Neural progenitor cell (in vitro differentiated cells): ENCODE measurements around the gene PTPRN2. TPM values are rescaled to one million over a fixed set of nuclear protein-coding genes. Genes with fewer than 3 reads are reported as not detected.
A peak's percentile ranks its signal among the peaks of the same experiment; 100 is the strongest.

ENCODE experiments used
- DNase-seq: peaks from one replicate; pipeline ENCODE4 v3.0.0-alpha.2; 2016; ENCODE audit warnings: low spot score
- H2AFZ ChIP-seq: fragments of 200-600 bp; sonication (generic); replicated peaks from 2 replicates; pipeline ENCODE4 v1.6.1; 2016; ENCODE audit warnings: antibody characterized with exemption
- H3F3A ChIP-seq: fragments of 200-600 bp; sonication (generic); 2 replicates; pipeline ENCODE4 v1.6.1; 2016; ENCODE audit warnings: antibody characterized with exemption, low read depth
- H3K27ac ChIP-seq: fragments of 200-600 bp; sonication (generic); 2 replicates; pipeline ENCODE4 v1.5.1; 2016; ENCODE audit warnings: mild to moderate bottlenecking
- H3K27me3 ChIP-seq: fragments of 200-600 bp; sonication (generic); 2 replicates; pipeline ENCODE4 v1.6.1; 2016; ENCODE audit warnings: mild to moderate bottlenecking, moderate library complexity
- H3K36me3 ChIP-seq: fragments of 200-600 bp; sonication (generic); 2 replicates; pipeline ENCODE4 v1.5.1; 2016
- H3K4me1 ChIP-seq: fragments of 200-600 bp; sonication (generic); 2 replicates; pipeline ENCODE4 v1.6.1; 2016; ENCODE audit warnings: mixed run types
- H3K4me2 ChIP-seq: fragments of 200-600 bp; sonication (generic); 2 replicates; pipeline ENCODE4 v1.6.1; 2016
- H3K4me3 ChIP-seq: fragments of 200-600 bp; sonication (generic); 2 replicates; pipeline ENCODE4 v1.5.1; 2016
- H3K79me2 ChIP-seq: fragments of 200-600 bp; sonication (generic); 2 replicates; pipeline ENCODE4 v1.6.1; 2016; ENCODE audit warnings: low read depth
- H3K9ac ChIP-seq: fragments of 200-600 bp; sonication (generic); 2 replicates; pipeline ENCODE4 v1.6.1; 2016
- H3K9me3 ChIP-seq: fragments of 200-600 bp; sonication (generic); 2 replicates; pipeline ENCODE4 v1.5.1; 2016; ENCODE audit warnings: low read depth
- H4K20me1 ChIP-seq: fragments of 200-600 bp; sonication (generic); 2 replicates; pipeline ENCODE4 v1.6.1; 2016; ENCODE audit warnings: low read depth
- H3K27ac Mint-ChIP-seq: 3 replicates; pipeline ENCODE4 v1.8.0; 2021; ENCODE audit warnings: mixed read lengths
- H3K27me3 Mint-ChIP-seq: 2 replicates; pipeline ENCODE4 v1.8.0; 2022; ENCODE audit warnings: low read depth, mild to moderate bottlenecking, inconsistent platforms, moderate library complexity, mixed read lengths; ENCODE audit not compliant: insufficient read depth
- H3K36me3 Mint-ChIP-seq: 3 replicates; pipeline ENCODE4 v1.8.0; 2021; ENCODE audit warnings: mixed read lengths
- H3K4me1 Mint-ChIP-seq: 3 replicates; pipeline ENCODE4 v1.8.0; 2021; ENCODE audit warnings: mixed read lengths
- H3K4me3 Mint-ChIP-seq: 3 replicates; pipeline ENCODE4 v1.8.0; 2021; ENCODE audit warnings: mild to moderate bottlenecking, moderate library complexity, mixed read lengths
- H3K9me3 Mint-ChIP-seq: 3 replicates; pipeline ENCODE4 v1.8.0; 2020; ENCODE audit warnings: mixed read lengths
- EZH2 ChIP-seq: fragments of 200-600 bp; sonication (generic); IDR thresholded peaks from 2 replicates; pipeline ENCODE4 v1.6.1; 2017; ENCODE audit warnings: antibody characterized with exemption, mild to moderate bottlenecking, moderate library complexity
- EZH2phosphoT487 ChIP-seq: fragments of 200-600 bp; sonication (generic); IDR thresholded peaks from 2 replicates; pipeline ENCODE4 v1.6.1; 2017; ENCODE audit warnings: antibody characterized with exemption
- total RNA-seq: library from RNA; depleted of rRNA; stranded (reverse); fragments of >200 nt; gene quantifications from 2 replicates; pipeline ENCODE4 v1.2.3, GENCODE V29; 2015; ENCODE audit warnings: low replicate concordance
- TF ChIP-seq, protein P1 (sequence below): fragments of 200-600 bp; sonication (generic); IDR thresholded peaks from 2 replicates; pipeline ENCODE4 v1.5.1; 2017; ENCODE audit warnings: antibody characterized with exemption, mild to moderate bottlenecking

PTPRN2 gene
- total RNA-seq, 1 donor from 2014 or later, result 3.0 TPM

DNA sequence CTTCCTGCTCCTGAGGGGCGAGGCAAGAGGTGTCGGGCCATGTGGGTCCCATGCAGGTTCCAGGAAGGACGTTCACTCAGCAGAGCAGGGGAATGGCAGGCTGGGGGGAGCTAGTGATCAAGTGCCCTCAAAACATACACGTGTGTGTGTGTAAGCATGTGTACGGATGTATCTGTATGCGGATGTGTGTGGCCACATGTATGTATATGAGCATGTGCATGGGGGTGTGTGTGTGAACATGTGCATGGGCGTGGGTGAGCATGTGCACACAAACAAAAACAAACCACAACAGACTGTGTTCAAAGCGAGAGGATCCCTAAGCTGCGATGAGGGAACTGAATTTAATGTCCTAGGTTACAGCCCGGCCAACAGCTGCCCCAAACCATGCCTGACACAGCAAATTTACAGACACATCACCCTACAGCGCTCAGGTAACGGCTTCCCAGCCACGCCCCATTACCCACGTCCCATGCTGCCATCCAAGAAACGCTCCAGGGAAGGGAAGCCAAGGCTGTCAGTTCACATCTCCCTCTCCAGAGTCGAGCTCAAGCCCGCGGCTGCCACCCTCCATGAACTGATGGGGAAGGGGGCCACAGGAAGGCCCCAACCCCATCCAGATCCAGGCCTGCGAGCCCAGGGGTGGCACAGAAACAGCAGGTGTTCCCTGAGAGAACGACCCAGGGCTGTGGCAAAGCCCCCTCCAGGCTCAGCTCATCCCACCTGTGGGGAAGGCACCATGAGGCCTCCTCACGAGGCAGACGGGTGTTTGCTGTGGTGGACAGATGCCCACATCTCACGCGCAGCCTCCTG, 56.6 kb downstream of the PTPRN2 start:
- H3K9me3 Mint-ChIP-seq, result peaks cover 12% of the 10 kb centered on the region
- H3F3A ChIP-seq, result no peaks in the 10 kb centered on the region
- no peaks in the 10 kb centered on the region for H3K36me3 Mint-ChIP-seq
- TF ChIP-seq EZH2phosphoT487 (no peak), EZH2 (no peak)
- TF ChIP-seq, protein P1, sequence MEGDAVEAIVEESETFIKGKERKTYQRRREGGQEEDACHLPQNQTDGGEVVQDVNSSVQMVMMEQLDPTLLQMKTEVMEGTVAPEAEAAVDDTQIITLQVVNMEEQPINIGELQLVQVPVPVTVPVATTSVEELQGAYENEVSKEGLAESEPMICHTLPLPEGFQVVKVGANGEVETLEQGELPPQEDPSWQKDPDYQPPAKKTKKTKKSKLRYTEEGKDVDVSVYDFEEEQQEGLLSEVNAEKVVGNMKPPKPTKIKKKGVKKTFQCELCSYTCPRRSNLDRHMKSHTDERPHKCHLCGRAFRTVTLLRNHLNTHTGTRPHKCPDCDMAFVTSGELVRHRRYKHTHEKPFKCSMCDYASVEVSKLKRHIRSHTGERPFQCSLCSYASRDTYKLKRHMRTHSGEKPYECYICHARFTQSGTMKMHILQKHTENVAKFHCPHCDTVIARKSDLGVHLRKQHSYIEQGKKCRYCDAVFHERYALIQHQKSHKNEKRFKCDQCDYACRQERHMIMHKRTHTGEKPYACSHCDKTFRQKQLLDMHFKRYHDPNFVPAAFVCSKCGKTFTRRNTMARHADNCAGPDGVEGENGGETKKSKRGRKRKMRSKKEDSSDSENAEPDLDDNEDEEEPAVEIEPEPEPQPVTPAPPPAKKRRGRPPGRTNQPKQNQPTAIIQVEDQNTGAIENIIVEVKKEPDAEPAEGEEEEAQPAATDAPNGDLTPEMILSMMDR, result no peak
- H3K4me2 ChIP-seq, result no peak overlapping the region
- no peak overlapping the region for H3K4me3 ChIP-seq
- no peak overlapping the region for H3K27ac ChIP-seq
- H3K79me2 ChIP-seq, result no peaks in the 10 kb centered on the region
- no peaks in the 10 kb centered on the region for H3K4me1 ChIP-seq
- H3K27me3 Mint-ChIP-seq, result peaks cover 10% of the 10 kb centered on the region
- no peaks in the 10 kb centered on the region for H4K20me1 ChIP-seq
- H3K4me1 Mint-ChIP-seq, result peaks cover 2% of the 10 kb centered on the region
- no peak overlapping the region for H3K27ac Mint-ChIP-seq
- no peak overlapping the region for H2AFZ ChIP-seq
- DNase-seq, result no peak
- no peaks in the 10 kb centered on the region for H3K36me3 ChIP-seq
- H3K9ac ChIP-seq, result no peak overlapping the region
- no peaks in the 10 kb centered on the region for H3K9me3 ChIP-seq
- no peak overlapping the region for H3K4me3 Mint-ChIP-seq
- H3K27me3 ChIP-seq, result no peaks in the 10 kb centered on the region

DNA sequence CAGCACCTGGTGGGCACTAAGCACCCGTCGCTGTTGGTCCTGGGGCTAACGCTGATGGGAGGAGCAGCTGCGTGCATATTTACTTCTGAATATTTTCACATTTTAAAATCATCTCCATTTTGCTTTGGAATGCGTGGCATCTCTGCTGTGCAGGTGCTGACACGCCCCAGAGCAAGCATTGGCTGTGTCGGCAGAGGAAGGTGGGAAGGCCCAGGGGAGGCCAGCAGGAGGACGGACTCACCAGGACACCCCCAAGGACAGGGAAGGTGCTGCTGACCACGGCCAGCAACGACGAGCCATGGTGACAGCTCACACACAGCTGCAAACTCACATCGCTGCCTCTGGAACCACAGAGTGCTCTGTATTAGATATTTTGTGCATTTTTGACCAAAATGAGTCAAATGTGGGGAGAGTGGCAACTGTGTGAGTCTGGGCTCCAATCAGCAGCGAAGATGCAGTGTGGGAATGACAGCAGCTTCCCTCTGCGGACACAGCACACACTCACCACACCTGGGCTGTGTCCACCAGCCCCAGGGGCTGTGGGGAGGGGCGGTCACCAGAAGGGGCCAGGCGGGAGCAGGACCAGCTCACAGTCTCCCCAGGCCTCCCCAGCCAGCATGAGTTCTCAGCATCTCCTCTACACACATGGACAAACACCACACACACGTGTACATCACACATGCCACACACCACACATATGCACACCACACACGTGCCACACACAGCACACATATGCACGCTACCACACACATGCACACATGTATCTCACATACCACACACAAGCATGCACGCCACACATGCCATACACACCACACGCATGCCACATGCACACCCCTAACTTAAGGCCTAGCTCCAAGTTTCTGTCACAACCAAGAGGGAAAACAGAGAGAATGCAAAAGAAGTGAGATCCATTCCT, 58.2 kb downstream of the PTPRN2 start:
- H3K36me3 ChIP-seq, result no peaks in the 10 kb centered on the region
- no peaks in the 10 kb centered on the region for H3K4me1 ChIP-seq
- H2AFZ ChIP-seq, result no peak overlapping the region
- H3K79me2 ChIP-seq, result no peaks in the 10 kb centered on the region
- H3K4me2 ChIP-seq, result no peak overlapping the region
- no peaks in the 10 kb centered on the region for H3F3A ChIP-seq
- TF ChIP-seq EZH2phosphoT487 (no peak), EZH2 (no peak)
- TF ChIP-seq, protein P1, result no peak
- no peaks in the 10 kb centered on the region for H3K9me3 ChIP-seq
- no peak overlapping the region for H3K27ac ChIP-seq
- H3K27me3 ChIP-seq, result no peaks in the 10 kb centered on the region
- H3K36me3 Mint-ChIP-seq, result no peaks in the 10 kb centered on the region
- no peak for DNase-seq
- H4K20me1 ChIP-seq, result no peaks in the 10 kb centered on the region
- H3K4me3 Mint-ChIP-seq, result no peak overlapping the region
- peak overlapping the region; percentile 46 for H3K27ac Mint-ChIP-seq
- no peak overlapping the region for H3K9ac ChIP-seq
- no peak overlapping the region for H3K4me3 ChIP-seq
- H3K9me3 Mint-ChIP-seq, result peaks cover 5% of the 10 kb centered on the region
- H3K4me1 Mint-ChIP-seq, result peaks cover 2% of the 10 kb centered on the region
- peaks cover 10% of the 10 kb centered on the region for H3K27me3 Mint-ChIP-seq

DNA sequence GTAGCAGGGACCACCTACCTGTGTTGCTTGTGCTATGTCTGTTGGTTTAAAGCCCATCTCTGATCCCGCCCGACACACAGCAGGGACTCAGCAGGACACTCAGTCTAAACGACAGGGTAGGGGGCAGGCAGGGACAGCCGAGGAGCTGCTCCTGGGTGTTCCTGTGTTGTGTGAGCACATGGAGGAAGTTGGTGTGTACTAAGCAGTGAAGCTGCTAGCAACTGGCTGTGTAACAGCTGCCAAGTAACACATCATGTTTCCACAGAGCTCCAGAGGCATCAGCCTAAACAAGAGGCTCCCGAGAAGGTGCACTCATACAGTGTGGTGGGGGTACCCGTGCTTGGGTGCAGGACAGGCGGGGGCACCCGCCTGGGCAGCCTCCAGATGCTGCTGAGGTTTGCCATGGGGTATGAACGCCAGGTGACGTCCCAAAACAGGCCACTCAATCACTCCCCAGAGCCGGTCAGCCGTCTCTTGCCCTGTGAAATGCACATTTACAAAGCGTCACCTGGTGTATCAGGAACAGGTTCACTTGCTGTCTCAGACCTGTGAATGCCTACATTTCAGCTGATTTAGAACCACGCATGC, 59.6 kb downstream of the PTPRN2 start:
- no peaks in the 10 kb centered on the region for H3K4me1 ChIP-seq
- Mint-ChIP-seq H3K4me1 (peaks cover 2% of the 10 kb centered on the region), H3K27ac (no peak overlapping the region), H3K36me3 (no peaks in the 10 kb centered on the region), H3K9me3 (peaks cover 1% of the 10 kb centered on the region), H3K4me3 (no peak overlapping the region), H3K27me3 (peaks cover 8% of the 10 kb centered on the region)
- DNase-seq, result no peak
- H3K4me3 ChIP-seq, result no peak overlapping the region
- no peak for TF ChIP-seq EZH2phosphoT487
- no peak for TF ChIP-seq EZH2
- no peak overlapping the region for H3K4me2 ChIP-seq
- H3K27ac ChIP-seq, result no peak overlapping the region
- no peaks in the 10 kb centered on the region for H3K9me3 ChIP-seq
- H4K20me1 ChIP-seq, result no peaks in the 10 kb centered on the region
- H3K9ac ChIP-seq, result no peak overlapping the region
- H2AFZ ChIP-seq, result no peak overlapping the region
- no peaks in the 10 kb centered on the region for H3K79me2 ChIP-seq
- no peaks in the 10 kb centered on the region for H3K27me3 ChIP-seq
- no peaks in the 10 kb centered on the region for H3F3A ChIP-seq
- no peaks in the 10 kb centered on the region for H3K36me3 ChIP-seq
